Erythroblast (primary cell): ENCODE data around the gene FAR2.

Experiments
- GATA1 ChIP-seq: IDR thresholded peaks from 2 replicates; pipeline ENCODE4 v1.6.1; 2011; ENCODE audit warnings: low read depth, mild to moderate bottlenecking, control low read depth, low read length, moderate library complexity
- POLR2A ChIP-seq: IDR thresholded peaks from 2 replicates; pipeline ENCODE4 v1.6.1; 2011; ENCODE audit warnings: mild to moderate bottlenecking, low read length

GRCh38 chr12:29382251-29382650 lies 233.2 kb downstream of the FAR2 start:
- no peak for TF ChIP-seq POLR2A
- TF ChIP-seq GATA1: no peak
